Adrenal gland (tissue), 12 donors: Measurements from ENCODE around the gene IGSF3. TPM values are rescaled to one million over a fixed set of nuclear protein-coding genes. Genes with fewer than 3 reads are reported as not detected.
"Not testable (repeated sequence)": the region's sequence is repeated elsewhere in the genome, so short reads cannot be mapped to it uniquely, and the experiment has no call there.

Experiments
- DNase-seq, 7 donors: peaks; one replicate each; pipeline ENCODE4 v3.0.0-alpha.2; 2019 to 2020
- H3K27ac ChIP-seq, 5 donors: fragments of 200-600 bp; sonication (generic) in 4 of 5; 1 replicate in 3 of 5; 2 replicates in 2 of 5; pipeline versions ENCODE4 v1.5.1 to v1.8.0; 2016 to 2020; ENCODE audit warnings: mild to moderate bottlenecking in 1 of 5
- H3K27me3 ChIP-seq: fragments of 200-600 bp; 2 replicates; pipeline ENCODE4 v1.8.0; 2021
- H3K36me3 ChIP-seq, 2 donors: fragments of 200-600 bp; replicated peaks in 1 of 2; 1 replicate in 1 of 2; 2 replicates in 1 of 2; pipeline versions ENCODE4 v1.5.1 to v1.8.0; 2018 to 2022
- H3K4me1 ChIP-seq, 2 donors: fragments of 200-600 bp; replicated peaks in 1 of 2; 1 replicate in 1 of 2; 2 replicates in 1 of 2; pipeline versions ENCODE4 v1.5.1 to v1.8.0; 2018 to 2021
- H3K4me3 ChIP-seq, 4 donors: fragments of 200-600 bp; sonication (generic) in 3 of 4; one replicate each; pipeline ENCODE4 v1.5.1; 2016 to 2018
- H3K9me3 ChIP-seq, 3 donors: fragments of 200-600 bp; sonication (generic) in 1 of 3; replicated peaks in 1 of 3; 1 replicate in 2 of 3; 2 replicates in 1 of 3; pipeline versions ENCODE4 v1.5.1 to v1.8.0; 2016 to 2021
- CTCF ChIP-seq, 6 experiments: fragments of 450-650 bp in 4 of 6; fragments of 200-600 bp in 2 of 6; sonication (generic) in 1 of 6; IDR thresholded peaks; 1 replicate in 5 of 6; 2 replicates in 1 of 6; pipeline versions ENCODE4 v1.5.1 to v1.8.0; 2016 to 2021; ENCODE audit warnings: antibody characterized with exemption in 6 of 6, mild to moderate bottlenecking in 2 of 6, moderate library complexity in 1 of 6
- POLR2A ChIP-seq, 2 donors: fragments of 450-650 bp; IDR thresholded peaks; one replicate each; pipeline ENCODE4 v1.6.1; 2017; ENCODE audit warnings: antibody characterized with exemption in 2 of 2, mild to moderate bottlenecking in 2 of 2, moderate library complexity in 1 of 2
- WGBS, 4 donors: extraction: QIAGEN DNeasy Blood & Tissue Kit in 2 of 4; methylation state at CpG; one replicate each; pipeline versions ENCODE4 v1.1.5 to v1.1.7; 2013 to 2017; 5-methylcytosine and 5-hydroxymethylcytosine counted together
- intact Hi-C, 2 donors: fragments of 100-400 bp; cut with DNase I; formaldehyde crosslinking; loops; one replicate each; pipeline versions ENCODE4 v1.14.1 to v1.15.0; 2022 to 2023
- polyA plus RNA-seq, 3 donors: library from polyadenylated mRNA; stranded (reverse); fragments of 200-250 nt in 2 of 3; fragments of 350-450 nt in 1 of 3; fragmentation: Illumina TruSeq in 1 of 3; extraction: RNeasy Lipid Tissue Mini Kit (QIAGEN cat#74804) in 1 of 3; gene quantifications; one replicate each; pipeline ENCODE4 v1.2.3, GENCODE V29; 2013 to 2014
- total RNA-seq, 9 donors: library from RNA; depleted of rRNA in 4 of 9; stranded (reverse); fragments of >200 nt in 4 of 9; fragments of 120-200 nt in 1 of 9; fragmentation: NEBNext Ultra II Directional in 1 of 9; extraction: Animal tissue kit (Norgen Biotek cat#: 25700) in 1 of 9; gene quantifications; one replicate each; pipeline versions ENCODE4 v1.1.0 to v1.2.4, GENCODE V29; 2013 to 2023
- donor health status: healthy with polysubstance abuse.
- donor health status: Bipolar disorder and iron deficiency.
- donor health status: DM: yes; HTN: yes; CAD: no.
- donor health status: DM: no; HTN: no; CAD: no.
- donor health status: DM: no; HTN: no; CAD: no.
- donor health status: DM: yes; HTN: yes; CAD: no.

IGSF3 gene
- total and polyA plus RNA-seq, 12 donors: 0.67 to 12.1 (median 2.2) TPM

- H3K9me3 ChIP-seq: no peaks in the 10 kb centered on the region
- H3K4me1 ChIP-seq: peaks cover 8 to 13% of the 10 kb centered on the region in 2 donors
- H3K27ac ChIP-seq: no peak overlapping the region
- TF ChIP-seq CTCF (IDR thresholded peaks at IDR 0.05): no peak
- TF ChIP-seq POLR2A (IDR thresholded peaks at IDR 0.05): no peak
- no peak for DNase-seq
- 88 to 98% (median 96%) methylated on average over 2 of the region's 2 CpGs for WGBS, 4 donors
- H3K4me3 ChIP-seq: no peak overlapping the region
- H3K27me3 ChIP-seq: no peaks in the 10 kb centered on the region
- intact Hi-C loops: no loop called here
- H3K36me3 ChIP-seq: no peaks in the 10 kb centered on the region
Measured at GRCh38 chr1:116568662-116569380, 98.7 kb downstream of the IGSF3 start.

GRCh38 chr1:116567790-116568661 lies 99.5 kb downstream of the IGSF3 start:
- Histone ChIP-seq H3K9me3 (no peaks in the 10 kb centered on the region), H3K27me3 (no peaks in the 10 kb centered on the region), H3K36me3 (no peaks in the 10 kb centered on the region), H3K4me3 (no peak overlapping the region), H3K4me1 (peaks cover 8 to 13% of the 10 kb centered on the region in 2 donors), H3K27ac (no peak overlapping the region)
- intact Hi-C loops: no loop called here
- 81 to 91% (median 86%) methylated on average over 4 of the region's 4 CpGs for WGBS, 4 donors
- no peak for DNase-seq
- TF ChIP-seq POLR2A (IDR thresholded peaks at IDR 0.05) (no peak), CTCF (IDR thresholded peaks at IDR 0.05) (no peak)

GRCh38 chr1:116565222-116565621 lies 102.3 kb downstream of the IGSF3 start:
- Histone ChIP-seq H3K9me3 (no peaks in the 10 kb centered on the region), H3K4me3 (no peak overlapping the region), H3K4me1 (peaks cover 8 to 9% of the 10 kb centered on the region in 2 donors), H3K36me3 (no peaks in the 10 kb centered on the region), H3K27me3 (no peaks in the 10 kb centered on the region), H3K27ac (no peak overlapping the region)
- intact Hi-C loops: no loop called here
- DNase-seq: no peak
- TF ChIP-seq POLR2A (IDR thresholded peaks at IDR 0.05): no peak
- no peak for TF ChIP-seq CTCF (IDR thresholded peaks at IDR 0.05)
- 53 to 78% (median 62%) methylated on average over 1 of the region's 1 CpG for WGBS, 4 donors

GRCh38 chr1:116564426-116564825 lies 103.1 kb downstream of the IGSF3 start:
- intact Hi-C loops: no loop called here
- 87 to 100% (median 94%) methylated on average over 1 of the region's 1 CpG for WGBS, 4 donors
- no peak for DNase-seq

GRCh38 chr1:116562465-116562864 lies 105.1 kb downstream of the IGSF3 start:
- H3K4me3 ChIP-seq, DNase-seq, H3K4me1 ChIP-seq, H3K27ac ChIP-seq, H3K9me3 ChIP-seq, intact Hi-C loops, H3K36me3 ChIP-seq, H3K27me3 ChIP-seq: not testable (repeated sequence)
- 86 to 93% (median 88%) methylated on average over 4 of the region's 4 CpGs for WGBS, 4 donors

More at GRCh38 chr1:116564426-116564825, 103.1 kb downstream of the IGSF3 start:
- Histone ChIP-seq H3K27ac (no peak overlapping the region), H3K4me3 (no peak overlapping the region), H3K4me1 (peaks cover 8 to 9% of the 10 kb centered on the region in 2 donors), H3K27me3 (no peaks in the 10 kb centered on the region), H3K9me3 (no peaks in the 10 kb centered on the region), H3K36me3 (no peaks in the 10 kb centered on the region)
- TF ChIP-seq CTCF (IDR thresholded peaks at IDR 0.05) (no peak), POLR2A (IDR thresholded peaks at IDR 0.05) (no peak)
